AG09309 (cell line): ENCODE results near the gene NACAD.

ENCODE experiments used
- DNase-seq: peaks from one replicate; pipeline ENCODE4 v3.0.0-alpha.2; 2010; ENCODE audit warnings: low read depth
- H3K4me3 ChIP-seq: 2 replicates; pipeline ENCODE4 v1.5.1; 2011; ENCODE audit warnings: mild to moderate bottlenecking, low read depth, low read length, moderate library complexity; ENCODE audit not compliant: control insufficient read depth
- TF ChIP-seq, protein P1 (sequence below): IDR thresholded peaks from 2 replicates; pipeline ENCODE4 v1.5.1; 2011; ENCODE audit warnings: mild to moderate bottlenecking, low read depth, low read length, inconsistent platforms; ENCODE audit not compliant: insufficient read depth, control insufficient read depth; ENCODE audit errors: missing control alignments

Gene NACAD

DNA sequence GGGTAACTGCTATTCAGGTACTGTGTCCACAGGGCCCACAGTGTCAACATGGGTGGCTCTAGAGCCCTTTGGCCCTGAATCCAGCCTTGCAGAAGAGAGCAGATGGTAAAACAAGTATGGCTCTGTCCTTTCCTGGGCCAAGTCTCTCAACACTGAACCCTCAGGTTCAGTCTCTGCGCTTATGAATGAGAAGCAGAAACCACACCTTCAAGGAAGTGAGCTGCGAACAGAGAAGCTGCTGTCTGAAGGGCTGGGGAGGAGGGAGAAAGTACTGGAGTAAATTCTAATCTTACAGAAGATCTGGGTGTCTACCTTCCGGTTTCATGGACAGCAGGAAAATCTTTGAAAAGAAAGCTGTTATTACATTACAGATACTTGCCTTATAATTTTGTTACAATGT is 18.6 kb upstream of the NACAD start:
- TF ChIP-seq, protein P1, sequence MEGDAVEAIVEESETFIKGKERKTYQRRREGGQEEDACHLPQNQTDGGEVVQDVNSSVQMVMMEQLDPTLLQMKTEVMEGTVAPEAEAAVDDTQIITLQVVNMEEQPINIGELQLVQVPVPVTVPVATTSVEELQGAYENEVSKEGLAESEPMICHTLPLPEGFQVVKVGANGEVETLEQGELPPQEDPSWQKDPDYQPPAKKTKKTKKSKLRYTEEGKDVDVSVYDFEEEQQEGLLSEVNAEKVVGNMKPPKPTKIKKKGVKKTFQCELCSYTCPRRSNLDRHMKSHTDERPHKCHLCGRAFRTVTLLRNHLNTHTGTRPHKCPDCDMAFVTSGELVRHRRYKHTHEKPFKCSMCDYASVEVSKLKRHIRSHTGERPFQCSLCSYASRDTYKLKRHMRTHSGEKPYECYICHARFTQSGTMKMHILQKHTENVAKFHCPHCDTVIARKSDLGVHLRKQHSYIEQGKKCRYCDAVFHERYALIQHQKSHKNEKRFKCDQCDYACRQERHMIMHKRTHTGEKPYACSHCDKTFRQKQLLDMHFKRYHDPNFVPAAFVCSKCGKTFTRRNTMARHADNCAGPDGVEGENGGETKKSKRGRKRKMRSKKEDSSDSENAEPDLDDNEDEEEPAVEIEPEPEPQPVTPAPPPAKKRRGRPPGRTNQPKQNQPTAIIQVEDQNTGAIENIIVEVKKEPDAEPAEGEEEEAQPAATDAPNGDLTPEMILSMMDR, result no peak
- no peak for DNase-seq
- H3K4me3 ChIP-seq, result no peak overlapping the region

DNA sequence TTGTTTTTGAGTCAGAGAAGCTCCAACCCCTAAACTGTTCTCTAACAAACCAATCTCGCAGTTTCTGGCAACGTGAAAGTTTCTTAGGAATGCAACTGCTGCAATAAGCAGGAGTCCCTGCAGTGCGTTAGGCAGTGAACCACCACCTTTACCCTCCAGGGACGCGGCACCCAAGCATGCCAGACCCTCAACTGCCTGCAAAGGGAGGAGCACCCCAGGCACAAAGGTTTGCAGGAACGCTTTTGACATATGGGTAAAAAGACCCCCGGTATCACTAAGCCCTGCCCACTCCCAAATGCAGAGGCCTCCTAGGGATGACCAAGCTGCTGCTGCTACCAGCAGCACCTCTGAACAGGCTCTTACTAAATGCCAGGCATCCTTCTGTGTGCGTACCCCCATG is 18.1 kb upstream of the NACAD start:
- DNase-seq, result no peak
- TF ChIP-seq, protein P1, result no peak
- no peak overlapping the region for H3K4me3 ChIP-seq

DNA sequence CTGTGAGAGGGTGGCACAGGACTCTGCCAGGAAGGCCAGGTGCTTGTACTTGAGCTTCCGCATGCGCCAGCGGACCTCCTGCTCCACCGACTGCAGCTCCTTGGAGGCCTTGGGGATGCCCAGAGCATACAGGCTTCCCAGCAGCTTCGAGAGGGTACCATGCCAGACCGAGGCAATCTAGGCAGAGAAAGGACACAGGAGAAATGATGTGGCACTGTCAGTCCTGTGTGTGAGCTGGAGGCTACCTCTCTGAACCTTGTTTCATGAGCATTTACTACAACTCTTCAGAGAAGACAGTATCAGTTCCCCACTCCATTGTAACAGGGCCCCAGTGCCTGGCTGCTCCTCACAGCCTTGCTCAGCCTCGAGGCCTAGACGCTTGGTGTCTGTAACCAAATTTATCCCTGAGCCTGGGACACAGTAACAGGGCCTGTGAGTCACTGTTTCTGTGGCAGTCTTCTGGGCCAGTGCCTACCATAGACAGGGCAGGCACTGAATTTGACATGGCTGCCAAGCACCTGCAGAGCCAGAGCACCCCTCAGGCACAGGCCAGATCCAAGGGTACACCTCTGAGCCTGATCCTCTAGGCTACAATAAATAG is 16.9 kb upstream of the NACAD start:
- no peak for DNase-seq
- H3K4me3 ChIP-seq, result no peak overlapping the region
- TF ChIP-seq, protein P1, result no peak

DNA sequence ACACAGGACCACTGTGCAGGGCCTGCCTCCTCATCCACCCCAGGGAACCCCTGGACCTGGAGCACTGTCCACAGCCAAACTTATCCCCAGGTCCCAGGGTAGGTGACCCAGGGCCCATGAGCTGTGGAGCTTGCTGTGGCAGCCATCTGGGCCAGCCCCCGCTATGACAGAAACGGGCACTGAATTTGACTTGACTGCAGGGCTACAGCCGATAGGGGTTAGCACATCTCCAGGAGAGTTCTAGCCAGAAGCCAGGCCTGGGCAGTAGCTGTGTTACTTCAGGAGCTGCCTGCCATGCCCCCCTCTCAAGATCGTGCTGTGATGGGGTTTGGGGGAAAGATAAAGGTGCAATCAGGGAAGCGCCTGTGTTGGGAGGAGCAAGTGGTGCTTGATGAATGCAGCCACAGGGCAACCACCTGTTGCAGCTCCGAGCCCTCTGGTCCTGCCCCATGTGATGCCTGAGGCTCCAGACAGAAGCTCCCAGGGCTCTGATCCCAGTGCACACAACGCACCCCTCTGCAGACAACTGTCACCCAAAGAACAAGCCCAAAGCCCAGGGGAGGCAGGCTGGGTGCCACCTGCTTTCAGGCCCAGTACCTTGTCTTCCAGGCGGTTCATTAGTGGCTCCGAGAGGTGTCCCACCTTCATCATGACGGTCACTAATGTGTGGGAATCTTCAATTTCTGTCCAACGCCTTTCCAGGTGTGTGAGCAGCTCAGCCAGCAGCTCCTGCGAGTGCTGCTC is 16.2 kb upstream of the NACAD start:
- TF ChIP-seq, protein P1, result no peak
- DNase-seq, result no peak
- no peak overlapping the region for H3K4me3 ChIP-seq

DNA sequence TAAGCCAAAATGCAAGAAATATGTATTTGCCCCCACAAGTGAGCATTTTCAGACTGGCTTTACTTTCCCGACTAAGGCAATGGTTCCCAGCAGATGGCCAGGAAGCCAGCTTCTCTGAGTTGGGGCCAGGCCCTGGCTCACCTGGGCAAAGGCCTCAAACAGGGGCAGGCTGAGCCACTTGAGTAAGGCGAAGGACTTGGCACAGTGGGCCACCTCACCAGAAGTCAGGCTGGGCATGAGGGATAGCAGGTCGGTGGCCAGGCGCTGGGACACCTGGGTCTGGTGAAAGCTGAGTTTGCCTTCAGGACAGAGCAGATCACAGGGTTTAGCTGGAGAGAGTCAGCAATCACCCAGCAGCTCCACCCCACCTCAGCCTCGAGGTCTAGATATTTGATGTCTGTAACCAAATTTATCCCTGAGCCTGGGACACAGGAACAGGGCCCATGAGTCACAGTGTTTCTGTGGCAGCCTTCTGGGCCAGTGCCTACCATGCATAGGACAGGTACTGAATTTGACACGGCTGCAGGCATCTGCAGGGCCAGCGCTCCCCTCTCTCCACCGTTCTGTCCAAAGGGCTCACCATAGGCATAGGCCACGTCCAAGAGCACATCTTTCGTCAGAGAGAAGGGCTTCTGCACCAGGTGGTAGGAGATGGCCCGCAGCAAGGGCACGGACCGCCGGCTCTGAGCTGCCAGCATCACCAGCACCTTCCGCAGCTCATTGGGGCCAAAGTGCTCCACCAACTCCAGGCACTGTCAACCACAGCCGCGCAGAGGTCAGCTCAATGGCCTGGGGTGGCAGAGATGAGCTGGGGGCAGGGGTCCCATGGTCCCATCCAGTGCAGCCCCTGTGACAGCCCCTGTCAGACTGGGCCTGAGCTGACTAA is 15.4 kb upstream of the NACAD start:
- no peak for DNase-seq
- TF ChIP-seq, protein P1, result no peak
- H3K4me3 ChIP-seq, result no peak overlapping the region

DNA sequence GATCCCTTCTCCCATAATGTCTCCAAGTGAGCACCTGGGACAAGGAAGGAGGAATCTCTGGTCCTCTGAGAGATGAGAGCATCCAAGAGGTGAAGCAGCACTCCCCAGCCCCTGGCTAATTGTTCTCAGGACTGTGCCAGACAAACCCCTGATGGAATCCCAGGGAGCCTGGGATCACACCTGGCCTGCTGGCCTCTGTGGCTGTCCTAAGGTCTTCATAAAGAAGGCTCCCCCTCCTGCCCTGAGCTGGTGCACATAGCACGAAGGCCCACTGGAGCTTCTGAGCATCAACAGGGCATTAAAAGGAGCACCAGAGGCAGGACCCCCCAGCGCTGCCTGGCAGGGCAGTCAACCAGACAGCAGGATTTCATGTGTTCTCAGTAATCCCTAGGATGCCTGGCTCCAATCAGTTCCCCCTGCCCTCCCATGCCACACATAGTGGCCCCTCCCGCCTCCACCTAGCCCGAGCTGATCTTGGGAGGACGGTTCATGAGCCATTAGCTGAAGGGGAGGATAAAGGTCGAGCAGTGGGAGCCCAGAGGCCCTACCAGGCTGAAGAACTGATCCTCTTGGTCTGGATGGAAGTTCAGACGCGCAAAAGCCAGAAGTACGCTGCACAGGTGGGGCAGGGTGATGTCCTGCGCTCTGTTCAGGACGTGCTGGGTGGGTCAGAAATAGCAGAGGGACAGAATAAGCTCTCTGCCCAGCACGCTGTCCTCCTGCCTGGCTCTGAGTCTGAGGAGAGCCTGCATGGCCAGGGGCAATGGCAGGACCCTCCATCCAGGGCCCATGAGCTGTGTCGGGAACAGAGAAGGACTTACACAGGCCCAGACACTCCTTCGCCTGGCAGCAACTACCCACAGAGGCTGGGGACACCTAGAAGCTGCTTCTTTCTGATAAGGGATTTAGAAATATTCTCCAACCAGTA is 14.3 kb upstream of the NACAD start:
- DNase-seq, result no peak
- H3K4me3 ChIP-seq, result no peak overlapping the region
- TF ChIP-seq, protein P1, result no peak
